Endothelial cell of umbilical vein (primary cell): ENCODE measurements around the gene PGAM2. TPM values are rescaled to one million over a fixed set of nuclear protein-coding genes. Genes with fewer than 3 reads are reported as not detected.

ENCODE experiments used
- BruUV-seq: library from RNA; stranded (reverse); fragments of 400-500 nt; replicated peaks from 2 replicates; lab custom pipeline; 2021; lab: Mats Ljungman, UMichigan
- CTCF ChIA-PET: fragments of 300-600, 350-600 bp; sonication (Branson Sonifier 250); formaldehyde crosslinking; loops from one replicate; lab custom pipeline; 2021; ENCODE audit warnings: antibody characterized with exemption, inconsistent platforms; lab: Charles Lee
- POLR2A ChIA-PET: fragments of 300-600, 350-600 bp; sonication (Branson Sonifier 250); formaldehyde crosslinking; loops from one replicate; lab custom pipeline; 2021; ENCODE audit warnings: antibody characterized with exemption, inconsistent platforms; lab: Charles Lee
- DNase-seq: peaks from one replicate; pipeline ENCODE4 v3.0.0-alpha.2; 2011; ENCODE audit warnings: low read depth, low spot score
- FAIRE-seq: peaks from 2 replicates; lab custom pipeline; 2011; peaks lifted over from hg19 to GRCh38; lab: Jason Lieb, UNC
- H2AFZ ChIP-seq: 2 replicates; pipeline ENCODE4 v1.6.0; 2012; ENCODE audit warnings: low read depth, low read length, control low read depth, inconsistent platforms
- H3K27ac ChIP-seq: 2 replicates; pipeline ENCODE4 v1.5.1; 2011; ENCODE audit warnings: low read depth, mild to moderate bottlenecking, control low read depth, low read length, moderate library complexity; ENCODE audit not compliant: insufficient read depth
- H3K27me3 ChIP-seq, 2 experiments: 2 replicates each; pipeline versions ENCODE4 v1.6.0 to v1.6.1; 2011; ENCODE audit warnings: low read length in 2 of 2, mixed read lengths in 1 of 2; ENCODE audit not compliant: control insufficient read depth in 2 of 2, insufficient read depth in 2 of 2
- H3K36me3 ChIP-seq, 2 experiments: 2 replicates in 1 of 2; 3 replicates in 1 of 2; pipeline ENCODE4 v1.5.1; 2011; ENCODE audit warnings: low read length in 2 of 2, mild to moderate bottlenecking in 1 of 2, moderate library complexity in 1 of 2; ENCODE audit not compliant: control insufficient read depth in 2 of 2, insufficient read depth in 2 of 2; ENCODE audit errors: extremely low read depth in 1 of 2
- H3K4me1 ChIP-seq: 3 replicates; pipeline ENCODE4 v1.5.1; 2011; ENCODE audit warnings: mild to moderate bottlenecking, low read length; ENCODE audit not compliant: control insufficient read depth, insufficient read depth; ENCODE audit errors: extremely low read depth
- H3K4me2 ChIP-seq: 2 replicates; pipeline ENCODE4 v1.6.1; 2011; ENCODE audit warnings: low read length, control low read depth, mixed read lengths; ENCODE audit not compliant: insufficient read depth
- H3K4me3 ChIP-seq, 3 experiments: fragments of 200-600 bp in 1 of 3; sonication (generic), shearing (Covaris generic) in 1 of 3; replicated peaks in 1 of 3; 2 replicates each; pipeline ENCODE4 v1.5.1; 2011 to 2016; ENCODE audit warnings: control low read depth in 3 of 3, low read length in 3 of 3, mild to moderate bottlenecking in 2 of 3, inconsistent platforms in 1 of 3, low read depth in 1 of 3, moderate library complexity in 1 of 3; ENCODE audit not compliant: insufficient read depth in 1 of 3
- H3K79me2 ChIP-seq: 2 replicates; pipeline ENCODE4 v1.6.0; 2012; ENCODE audit warnings: low read length, inconsistent platforms; ENCODE audit not compliant: control insufficient read depth, insufficient read depth
- H3K9ac ChIP-seq: replicated peaks from 2 replicates; pipeline ENCODE3; 2011; ENCODE audit warnings: low read length, control low read depth; ENCODE audit not compliant: insufficient read depth; ENCODE audit errors: extremely low read depth
- H3K9me1 ChIP-seq: replicated peaks from 3 replicates; pipeline ENCODE4 v1.6.0; 2011; ENCODE audit warnings: mild to moderate bottlenecking, low read length; ENCODE audit not compliant: control insufficient read depth, insufficient read depth; ENCODE audit errors: extremely low read depth
- H3K9me3 ChIP-seq: replicated peaks from 2 replicates; pipeline ENCODE4 v1.5.1; 2012; ENCODE audit warnings: low read length, inconsistent platforms; ENCODE audit not compliant: control insufficient read depth, insufficient read depth
- H4K20me1 ChIP-seq: replicated peaks from 2 replicates; pipeline ENCODE3; 2011; ENCODE audit warnings: mild to moderate bottlenecking, low read length; ENCODE audit not compliant: control insufficient read depth, insufficient read depth; ENCODE audit errors: extremely low read depth
- EZH2 ChIP-seq: IDR thresholded peaks from 2 replicates; pipeline ENCODE4 v1.6.1; 2012; ENCODE audit warnings: borderline replicate concordance, low read depth, mild to moderate bottlenecking, moderate library complexity, low read length, inconsistent platforms; ENCODE audit not compliant: severe bottlenecking
- FOS ChIP-seq: IDR thresholded peaks from 2 replicates; pipeline ENCODE4 v1.6.1; 2011; ENCODE audit warnings: mild to moderate bottlenecking, low read length, moderate library complexity, borderline replicate concordance; ENCODE audit not compliant: insufficient read depth
- GATA2 ChIP-seq: IDR thresholded peaks from 2 replicates; pipeline ENCODE4 v1.7.0; 2011; ENCODE audit warnings: low read depth, mild to moderate bottlenecking, moderate library complexity, mixed read lengths, low read length; ENCODE audit not compliant: insufficient read length, insufficient read depth
- JUN ChIP-seq: IDR thresholded peaks from 2 replicates; pipeline ENCODE4 v1.6.1; 2011; ENCODE audit warnings: borderline replicate concordance, low read depth; ENCODE audit not compliant: insufficient read length, insufficient read depth
- MYC ChIP-seq: IDR thresholded peaks from one replicate; pipeline ENCODE4 v1.6.1; 2011; ENCODE audit warnings: mild to moderate bottlenecking, low read depth, low read length
- POLR2A ChIP-seq: IDR thresholded peaks from 2 replicates; pipeline ENCODE4 v1.6.1; 2012; ENCODE audit warnings: low read depth, mild to moderate bottlenecking, control low read depth, low read length
- dilution Hi-C: fragments of 300-500 bp; cut with MboI; formaldehyde crosslinking; loops from one replicate; pipeline ENCODE4 v1.15.0; 2019; ENCODE audit warnings: low sequenced_read_pairs; ENCODE audit not compliant: extremely low pct_ligation_motif_present
- intact Hi-C: fragments of 100-400 bp; cut with micrococcal nuclease; formaldehyde crosslinking; loops from one replicate; pipeline ENCODE4 v1.10.0; 2022
- polyA plus RNA-seq, 4 experiments: library from polyadenylated mRNA; depleted of rRNA in 3 of 4; stranded (reverse) in 3 of 4; unstranded in 1 of 4; fragments of >200 nt; gene quantifications; 2 replicates each; pipeline versions ENCODE4 v1.2.1 to v1.2.3, GENCODE V29; 2011 to 2012; ENCODE audit warnings: missing spikeins in 1 of 4
- total RNA-seq: library from RNA; stranded (reverse); gene quantifications from 2 replicates; pipeline ENCODE4 v1.2.3, GENCODE V29; 2021
- TF ChIP-seq, protein P1 (sequence below): IDR thresholded peaks from 2 replicates; pipeline ENCODE4 v1.6.1; 2011; ENCODE audit not compliant: insufficient read depth, insufficient read length

The PGAM2 gene
- total and polyA plus RNA-seq, 2 donors (not counting 3 experiments of a cell fraction or from before 2014, with no cell fraction given) = 0.19 TPM; not detected in 1

DNA sequence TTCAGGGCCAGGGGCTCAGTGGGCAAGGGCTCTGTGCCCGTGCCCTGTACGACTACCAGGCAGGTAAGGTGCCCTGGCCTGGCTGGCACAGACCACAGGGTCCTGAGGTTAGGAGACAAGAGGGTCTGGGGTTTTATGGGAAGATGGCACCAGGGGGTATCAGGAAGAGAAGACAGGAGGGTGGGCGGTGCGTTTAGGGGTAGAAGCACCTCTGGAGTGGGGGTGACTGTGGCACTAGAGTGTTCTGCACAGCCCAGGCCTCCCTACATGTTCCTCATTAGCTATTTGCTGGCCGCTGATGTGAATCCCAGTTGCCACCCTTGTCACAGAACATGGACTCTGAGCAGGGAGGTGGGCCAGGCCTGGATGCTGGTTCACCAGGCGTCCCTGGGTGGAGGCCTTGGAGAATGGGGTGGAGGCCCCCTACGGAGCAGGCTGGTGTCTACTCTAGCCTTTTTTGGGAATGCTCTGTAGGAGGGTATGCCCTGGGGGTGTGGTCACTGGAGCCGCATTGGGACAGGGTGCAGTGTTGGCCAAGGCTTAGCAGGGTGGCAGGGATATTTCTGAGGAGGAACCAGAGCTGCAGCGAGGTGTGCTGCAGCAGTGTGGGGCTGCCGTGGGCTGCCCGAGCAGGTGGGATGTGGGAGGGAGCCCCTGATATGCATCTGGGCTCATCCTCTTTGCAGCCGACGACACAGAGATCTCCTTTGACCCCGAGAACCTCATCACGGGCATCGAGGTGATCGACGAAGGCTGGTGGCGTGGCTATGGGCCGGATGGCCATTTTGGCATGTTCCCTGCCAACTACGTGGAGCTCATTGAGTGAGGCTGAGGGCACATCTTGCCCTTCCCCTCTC, 5.0 kb downstream of the PGAM2 start:
- POLR2A ChIA-PET = no interaction called here
- no peaks in the 10 kb centered on the region for H4K20me1 ChIP-seq
- no peaks in the 10 kb centered on the region for H3K4me1 ChIP-seq
- BruUV-seq = no TSS peak
- dilution Hi-C loops (no loop called here), intact Hi-C loops (no loop called here)
- H3K9me3 ChIP-seq = no peaks in the 10 kb centered on the region
- H3K36me3 ChIP-seq = peaks cover 9 to 48% of the 10 kb centered on the region in 2 experiments
- H3K79me2 ChIP-seq = no peaks in the 10 kb centered on the region
- H3K27ac ChIP-seq = no peak overlapping the region
- no peak overlapping the region for H3K9ac ChIP-seq
- CTCF ChIA-PET = interaction anchor here (0.6 to 1.3 kb wide), 3 partner anchors 9 to 40 kb away, joined by 3 read pairs; no protein-coding TSS in a partner anchor
- DNase-seq = no peak
- H2AFZ ChIP-seq = no peak overlapping the region
- no peaks in the 10 kb centered on the region for H3K9me1 ChIP-seq
- FAIRE-seq = no peak
- no peak overlapping the region for H3K4me3 ChIP-seq
- TF ChIP-seq GATA2 = no peak
- no peak for TF ChIP-seq MYC
- TF ChIP-seq JUN = no peak
- no peak for TF ChIP-seq FOS
- TF ChIP-seq, protein P1, sequence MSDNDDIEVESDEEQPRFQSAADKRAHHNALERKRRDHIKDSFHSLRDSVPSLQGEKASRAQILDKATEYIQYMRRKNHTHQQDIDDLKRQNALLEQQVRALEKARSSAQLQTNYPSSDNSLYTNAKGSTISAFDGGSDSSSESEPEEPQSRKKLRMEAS = no peak
- TF ChIP-seq POLR2A = no peak
- no peak for TF ChIP-seq EZH2
- no peak overlapping the region for H3K4me2 ChIP-seq
- H3K27me3 ChIP-seq = peaks cover 2 to 12% of the 10 kb centered on the region in 2 experiments
